BLaER1 (cell line): ENCODE data around the gene TBX21.
A peak's percentile ranks its signal among the peaks of the same experiment; 100 is the strongest.

ENCODE experiments used
- H3K27ac ChIP-seq: shearing (Covaris generic); formaldehyde crosslinking; 2 replicates; pipeline ENCODE4 v1.8.1; 2022
- H3K27me3 ChIP-seq: shearing (Covaris generic); formaldehyde crosslinking; 2 replicates; pipeline ENCODE4 v1.8.1; 2022
- H3K36me3 ChIP-seq: shearing (Covaris generic); formaldehyde crosslinking; 2 replicates; pipeline ENCODE4 v1.8.1; 2022
- H3K4me1 ChIP-seq: shearing (Covaris generic); formaldehyde crosslinking; 2 replicates; pipeline ENCODE4 v1.8.1; 2022
- H3K4me2 ChIP-seq: shearing (Covaris generic); formaldehyde crosslinking; 2 replicates; pipeline ENCODE4 v1.8.1; 2022
- H3K4me3 ChIP-seq: shearing (Covaris generic); formaldehyde crosslinking; 2 replicates; pipeline ENCODE4 v1.8.1; 2022
- H3K9ac ChIP-seq: shearing (Covaris generic); formaldehyde crosslinking; 2 replicates; pipeline ENCODE4 v1.8.1; 2022
- H3K9me3 ChIP-seq: shearing (Covaris generic); formaldehyde crosslinking; 2 replicates; pipeline ENCODE4 v1.8.1; 2022
- H4K20me1 ChIP-seq: shearing (Covaris generic); formaldehyde crosslinking; 2 replicates; pipeline ENCODE4 v1.8.1; 2022
- Cebpa-rat ChIP-seq: shearing (Covaris generic); IDR thresholded peaks from 2 replicates; pipeline ENCODE4 v1.8.1; 2022

Gene TBX21

GRCh38 chr17:47718634-47719405, 14.2 kb upstream of the TBX21 start:
- no peak for TF ChIP-seq Cebpa-rat
- Histone ChIP-seq H3K9ac (peak overlapping the region; percentile 12), H3K4me1 (peaks cover 87% of the 10 kb centered on the region), H3K27me3 (no peaks in the 10 kb centered on the region), H3K27ac (no peak overlapping the region), H3K36me3 (no peaks in the 10 kb centered on the region), H3K9me3 (no peaks in the 10 kb centered on the region), H3K4me3 (no peak overlapping the region), H3K4me2 (peak overlapping the region; percentile 82), H4K20me1 (no peaks in the 10 kb centered on the region)

DNA sequence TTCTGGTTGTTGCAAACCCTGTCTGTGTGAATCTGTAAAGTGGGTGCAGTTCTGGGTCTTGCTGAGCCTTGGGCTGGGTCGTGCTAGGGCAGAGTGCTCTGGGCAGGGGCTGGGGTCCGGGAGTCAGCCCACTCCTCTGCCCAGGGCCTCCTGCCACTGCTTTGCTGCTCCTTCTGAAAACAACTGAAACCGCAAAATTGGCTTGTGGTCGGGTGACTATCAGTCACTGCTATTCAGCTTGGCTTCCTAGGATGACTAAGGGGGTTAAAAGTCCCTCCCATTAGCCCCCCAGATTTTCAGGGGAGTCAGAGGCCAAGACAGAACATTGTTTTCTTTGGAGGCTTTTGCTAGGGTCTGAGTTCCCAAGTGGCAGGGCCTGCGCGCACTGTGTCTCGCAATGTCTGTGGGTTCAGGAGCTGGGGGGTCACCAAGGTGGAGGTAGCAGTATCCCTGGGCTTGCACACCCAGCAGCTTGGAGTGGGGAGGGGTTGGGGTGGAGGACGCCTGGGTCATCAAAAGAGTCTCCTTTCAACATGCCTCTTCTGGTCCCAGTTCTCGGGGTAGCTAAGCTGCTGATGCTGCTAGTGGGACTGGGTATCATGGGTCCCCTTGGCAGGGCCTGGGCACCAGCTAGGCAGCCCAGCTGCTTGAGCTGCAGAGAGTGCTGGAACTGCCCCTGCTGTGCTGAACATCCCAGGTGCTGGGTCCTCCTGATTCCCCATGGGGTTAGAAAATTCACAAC, 13.5 kb upstream of the TBX21 start:
- Histone ChIP-seq H3K9ac (peak overlapping the region; percentile 12; the same call in 1 of the 2 replicates), H3K27me3 (no peaks in the 10 kb centered on the region), H3K4me3 (no peak overlapping the region), H3K9me3 (no peaks in the 10 kb centered on the region), H3K4me1 (peaks cover 79% of the 10 kb centered on the region), H3K4me2 (peak overlapping the region; percentile 82), H4K20me1 (no peaks in the 10 kb centered on the region), H3K27ac (no peak overlapping the region; the same call in 1 of the 2 replicates), H3K36me3 (no peaks in the 10 kb centered on the region)
- TF ChIP-seq Cebpa-rat = no peak

DNA sequence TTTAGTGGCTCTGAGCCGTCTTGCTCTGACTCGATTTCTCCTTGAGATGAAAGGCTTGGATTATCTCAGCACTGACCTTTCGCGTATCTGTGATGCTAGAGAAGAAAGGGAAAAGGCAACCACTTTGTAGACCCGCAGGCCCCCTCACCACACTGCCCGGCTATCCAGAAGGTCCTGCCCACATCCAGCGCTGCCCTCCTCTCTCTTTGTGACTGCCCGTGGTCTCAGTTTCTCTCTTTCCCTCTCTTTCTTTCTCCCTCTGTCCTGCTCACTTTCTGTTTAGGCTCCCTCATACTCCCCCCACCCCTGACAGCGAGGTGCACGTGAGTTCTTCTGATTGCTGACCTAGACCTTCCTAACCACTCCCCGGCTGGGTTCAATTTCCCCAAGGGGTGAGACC, 12.8 kb upstream of the TBX21 start:
- H4K20me1 ChIP-seq = no peaks in the 10 kb centered on the region
- no peak overlapping the region for H3K9ac ChIP-seq
- H3K27ac ChIP-seq = no peak overlapping the region; the same call in 1 of the 2 replicates
- H3K4me3 ChIP-seq = no peak overlapping the region
- peak overlapping the region; percentile 82 for H3K4me2 ChIP-seq
- H3K36me3 ChIP-seq = no peaks in the 10 kb centered on the region
- peaks cover 76% of the 10 kb centered on the region for H3K4me1 ChIP-seq
- TF ChIP-seq Cebpa-rat = no peak
- H3K27me3 ChIP-seq = no peaks in the 10 kb centered on the region
- H3K9me3 ChIP-seq = no peaks in the 10 kb centered on the region

DNA sequence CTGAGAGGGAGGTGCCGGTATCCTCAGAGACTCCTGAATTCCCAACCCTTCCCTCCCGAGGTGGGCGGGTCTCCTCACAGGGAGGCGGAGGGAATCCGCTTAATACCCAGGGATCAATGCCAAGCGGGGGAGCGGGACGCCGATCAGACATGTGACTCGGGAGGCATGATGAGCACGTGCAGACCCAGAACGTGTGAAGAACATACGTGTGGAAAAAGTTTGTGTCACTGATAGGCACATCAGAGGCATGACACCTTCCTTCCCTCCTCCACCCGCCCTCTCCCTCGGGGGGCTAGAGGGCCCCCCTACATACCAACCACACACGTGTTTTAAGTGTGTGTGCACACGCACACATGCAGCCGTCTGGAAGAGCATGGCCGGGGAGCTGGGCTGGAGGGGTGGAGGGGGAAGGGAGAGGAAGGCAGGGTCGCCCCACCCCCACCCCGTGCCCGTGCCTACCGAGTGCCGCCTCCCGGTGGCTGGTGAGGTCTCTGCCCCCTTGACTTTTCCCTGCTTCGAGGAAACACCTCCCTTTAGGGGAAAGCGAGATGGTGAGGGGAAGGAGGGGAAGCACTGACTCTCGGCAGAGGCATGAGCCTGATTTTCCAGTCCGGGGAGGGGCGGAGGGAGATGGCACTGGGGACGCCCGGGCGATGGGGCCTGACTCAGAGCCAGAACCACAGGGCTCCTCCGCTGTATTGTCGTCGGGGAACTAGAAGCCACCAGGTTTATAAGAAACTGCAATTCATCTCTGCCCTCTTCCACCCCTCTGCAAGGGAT, 12.1 kb upstream of the TBX21 start:
- TF ChIP-seq Cebpa-rat = no peak
- H4K20me1 ChIP-seq = no peaks in the 10 kb centered on the region
- 0 out of 2 replicates have a peak overlapping the region, but pooled peaks have one; percentile 2 for H3K9ac ChIP-seq
- no peak overlapping the region for H3K4me3 ChIP-seq
- no peaks in the 10 kb centered on the region for H3K9me3 ChIP-seq
- H3K4me1 ChIP-seq = peaks cover 76% of the 10 kb centered on the region
- H3K27ac ChIP-seq = no peak overlapping the region
- H3K27me3 ChIP-seq = no peaks in the 10 kb centered on the region
- H3K4me2 ChIP-seq = peak overlapping the region; percentile 82
- H3K36me3 ChIP-seq = no peaks in the 10 kb centered on the region

DNA sequence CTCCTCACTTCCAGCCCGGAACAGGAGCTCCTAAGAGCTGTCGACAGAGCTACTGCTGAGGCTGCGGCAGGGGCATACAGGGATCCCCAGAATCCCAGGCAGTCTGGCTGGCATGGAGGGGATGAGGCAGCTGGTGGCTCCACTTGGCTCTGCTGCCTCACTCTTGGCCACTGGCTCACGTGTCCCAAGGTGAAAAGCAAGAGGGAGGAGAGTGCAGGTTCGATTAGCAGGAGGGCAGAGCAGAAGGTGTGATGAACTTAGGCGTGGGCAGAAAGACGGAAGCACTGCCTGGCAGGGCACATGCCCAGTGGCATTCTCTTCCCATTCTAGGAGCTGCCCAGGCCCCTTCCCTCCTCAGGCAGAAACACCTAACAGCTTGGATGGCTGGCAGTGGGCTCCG, 11.3 kb upstream of the TBX21 start:
- no peaks in the 10 kb centered on the region for H3K9me3 ChIP-seq
- no peaks in the 10 kb centered on the region for H3K36me3 ChIP-seq
- no peak overlapping the region for H3K27ac ChIP-seq
- H3K4me3 ChIP-seq = no peak overlapping the region
- H3K9ac ChIP-seq = 0 out of 2 replicates have a peak overlapping the region, but pooled peaks have one; percentile 2
- H3K4me2 ChIP-seq = peak overlapping the region; percentile 82
- H3K4me1 ChIP-seq = peaks cover 73% of the 10 kb centered on the region
- no peaks in the 10 kb centered on the region for H4K20me1 ChIP-seq
- no peaks in the 10 kb centered on the region for H3K27me3 ChIP-seq
- TF ChIP-seq Cebpa-rat = no peak

- Histone ChIP-seq H3K9me3 (no peaks in the 10 kb centered on the region), H3K4me3 (no peak overlapping the region), H3K4me2 (no peak overlapping the region), H3K4me1 (peaks cover 59% of the 10 kb centered on the region), H3K27ac (no peak overlapping the region), H3K27me3 (no peaks in the 10 kb centered on the region), H3K36me3 (no peaks in the 10 kb centered on the region), H3K9ac (no peak overlapping the region), H4K20me1 (no peaks in the 10 kb centered on the region)
- no peak for TF ChIP-seq Cebpa-rat
These were observed 8.3 kb upstream of the TBX21 start for GRCh38 chr17:47724705-47725104.

- H3K27me3 ChIP-seq = no peaks in the 10 kb centered on the region
- no peak overlapping the region for H3K4me3 ChIP-seq
- peak overlapping the region; percentile 59 for H3K4me2 ChIP-seq
- H3K9me3 ChIP-seq = no peaks in the 10 kb centered on the region
- no peak overlapping the region for H3K9ac ChIP-seq
- peaks cover 50% of the 10 kb centered on the region for H3K4me1 ChIP-seq
- no peak for TF ChIP-seq Cebpa-rat
- H3K36me3 ChIP-seq = no peaks in the 10 kb centered on the region
- H4K20me1 ChIP-seq = no peaks in the 10 kb centered on the region
- H3K27ac ChIP-seq = no peak overlapping the region
These were observed 7.5 kb upstream of the TBX21 start for GRCh38 chr17:47725446-47726111.

GRCh38 chr17:47726796-47727703, 6.0 kb upstream of the TBX21 start:
- Histone ChIP-seq H3K4me1 (peaks cover 46% of the 10 kb centered on the region), H3K9me3 (no peaks in the 10 kb centered on the region), H4K20me1 (no peaks in the 10 kb centered on the region), H3K4me2 (peak overlapping the region; percentile 51), H3K27ac (peak overlapping the region; percentile 44; the same call in 1 of the 2 replicates), H3K36me3 (no peaks in the 10 kb centered on the region), H3K9ac (0 out of 2 replicates have a peak overlapping the region, but pooled peaks have one; percentile 38), H3K4me3 (no peak overlapping the region), H3K27me3 (no peaks in the 10 kb centered on the region)
- TF ChIP-seq Cebpa-rat = no peak
